LNCAP (cell line): ENCODE measurements around the gene TELO2.

Experiments used
- TF ChIP-seq, protein P1 (sequence below): fragments of 450-650 bp; IDR thresholded peaks from 2 replicates; pipeline ENCODE4 v1.5.1; 2017; ENCODE audit warnings: mild to moderate bottlenecking

The TELO2 gene

DNA sequence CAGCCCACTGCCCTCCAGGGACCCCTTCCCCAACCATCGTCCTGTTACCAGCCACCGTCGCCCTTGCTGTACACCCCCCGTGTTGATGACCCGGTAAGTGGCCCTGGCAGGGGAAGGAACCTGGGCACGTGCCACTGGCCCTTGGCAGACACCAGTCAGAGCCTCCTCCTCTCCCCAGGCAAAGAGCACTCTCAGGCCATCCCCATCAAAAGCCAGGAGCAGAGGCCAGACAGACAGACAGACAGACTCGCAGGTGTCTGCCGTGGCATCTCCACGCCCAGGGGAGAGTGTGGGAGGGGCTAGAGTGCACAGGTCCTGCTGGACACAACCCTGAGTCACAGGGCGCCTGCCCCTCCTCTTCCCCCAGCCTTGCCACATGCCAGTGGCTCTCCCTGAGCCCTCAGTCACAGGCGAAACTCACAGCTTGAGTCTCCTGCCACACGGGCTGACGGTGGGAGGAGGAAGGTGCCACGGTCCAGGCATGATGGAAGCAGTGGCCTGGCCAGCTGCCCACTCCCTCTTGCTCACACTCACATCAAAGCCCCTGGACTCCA is 26.1 kb upstream of the TELO2 start:
- TF ChIP-seq, protein P1, sequence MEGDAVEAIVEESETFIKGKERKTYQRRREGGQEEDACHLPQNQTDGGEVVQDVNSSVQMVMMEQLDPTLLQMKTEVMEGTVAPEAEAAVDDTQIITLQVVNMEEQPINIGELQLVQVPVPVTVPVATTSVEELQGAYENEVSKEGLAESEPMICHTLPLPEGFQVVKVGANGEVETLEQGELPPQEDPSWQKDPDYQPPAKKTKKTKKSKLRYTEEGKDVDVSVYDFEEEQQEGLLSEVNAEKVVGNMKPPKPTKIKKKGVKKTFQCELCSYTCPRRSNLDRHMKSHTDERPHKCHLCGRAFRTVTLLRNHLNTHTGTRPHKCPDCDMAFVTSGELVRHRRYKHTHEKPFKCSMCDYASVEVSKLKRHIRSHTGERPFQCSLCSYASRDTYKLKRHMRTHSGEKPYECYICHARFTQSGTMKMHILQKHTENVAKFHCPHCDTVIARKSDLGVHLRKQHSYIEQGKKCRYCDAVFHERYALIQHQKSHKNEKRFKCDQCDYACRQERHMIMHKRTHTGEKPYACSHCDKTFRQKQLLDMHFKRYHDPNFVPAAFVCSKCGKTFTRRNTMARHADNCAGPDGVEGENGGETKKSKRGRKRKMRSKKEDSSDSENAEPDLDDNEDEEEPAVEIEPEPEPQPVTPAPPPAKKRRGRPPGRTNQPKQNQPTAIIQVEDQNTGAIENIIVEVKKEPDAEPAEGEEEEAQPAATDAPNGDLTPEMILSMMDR: no peak

DNA sequence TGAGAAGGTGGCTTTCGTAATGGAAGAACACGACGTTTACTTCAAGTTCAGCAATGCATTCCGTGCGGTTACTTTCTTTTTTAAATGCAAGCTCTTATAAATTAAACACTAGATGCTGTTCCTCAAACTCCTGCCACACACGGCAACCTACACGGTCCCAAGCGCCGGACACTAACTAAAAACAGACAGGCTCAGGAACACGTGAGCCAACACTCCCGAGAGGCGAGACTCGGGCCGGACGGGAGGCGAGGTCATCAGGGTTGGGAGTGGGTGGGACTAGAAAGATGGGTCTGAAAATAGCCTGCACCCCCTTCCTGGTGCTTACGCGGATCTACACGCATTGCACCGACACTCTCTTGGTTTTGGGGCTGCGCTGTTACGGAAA is 24.7 kb upstream of the TELO2 start:
- TF ChIP-seq, protein P1: no peak

DNA sequence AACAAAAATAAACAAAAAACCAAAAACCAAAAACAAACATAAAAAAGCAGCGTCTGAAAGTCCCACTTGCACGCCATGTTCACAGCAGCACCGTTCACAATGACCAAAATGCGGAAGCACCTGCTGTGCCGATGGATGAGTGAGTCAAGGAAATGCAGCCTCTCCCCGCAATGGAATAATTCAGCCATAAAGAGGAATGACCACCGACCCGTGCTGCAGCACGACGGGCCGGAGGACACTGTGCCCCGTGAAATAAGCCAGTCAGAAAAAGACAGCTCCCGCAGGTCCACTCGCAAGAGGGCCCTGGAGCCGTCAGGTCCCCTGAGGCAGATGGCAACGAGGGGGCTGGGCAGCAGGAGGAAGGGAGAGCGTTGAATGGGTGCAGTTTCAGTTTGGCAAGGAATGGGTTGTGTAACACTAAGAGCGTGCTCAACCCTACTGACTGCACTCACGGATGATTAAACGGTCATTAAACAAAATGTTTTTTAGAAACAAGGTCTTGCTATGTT is 23.4 kb upstream of the TELO2 start:
- TF ChIP-seq, protein P1: no peak

DNA sequence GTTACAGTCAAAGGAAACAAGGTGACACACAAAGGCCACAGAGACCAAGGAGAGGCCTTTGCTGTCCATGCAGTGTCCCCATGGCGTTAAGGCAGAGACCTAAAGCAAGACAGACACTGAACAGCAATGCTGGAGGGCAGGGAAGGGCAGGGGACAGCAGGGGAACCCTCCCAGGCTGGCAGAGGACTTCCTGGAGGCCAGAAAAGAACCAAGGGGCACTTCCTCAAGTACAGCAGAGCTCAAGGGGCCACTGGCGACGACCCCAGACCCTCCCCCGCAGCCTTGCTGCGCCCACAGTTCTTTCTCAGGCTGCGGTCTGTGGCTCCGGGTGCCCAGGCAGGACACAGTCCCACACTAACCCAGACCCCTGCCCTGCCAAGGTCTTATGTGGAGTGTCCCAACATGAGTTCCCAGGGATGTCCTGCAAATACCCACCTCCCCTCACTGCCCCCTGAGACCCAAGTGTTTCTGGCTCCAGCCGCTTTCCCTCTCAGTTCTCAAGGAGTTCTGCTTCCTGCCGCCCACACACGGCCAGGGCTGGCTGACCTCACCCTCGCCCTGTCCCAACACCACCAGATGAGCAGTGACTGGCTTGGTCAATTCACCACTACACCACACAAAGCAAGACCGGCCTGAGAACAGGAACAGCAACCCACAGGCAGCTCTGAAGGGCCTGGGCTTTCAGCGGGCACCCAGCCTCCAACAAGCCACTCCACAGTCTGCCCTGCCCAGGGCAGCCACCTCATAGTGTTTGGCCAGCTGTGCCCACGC is 22.5 kb upstream of the TELO2 start:
- TF ChIP-seq, protein P1: no peak

DNA sequence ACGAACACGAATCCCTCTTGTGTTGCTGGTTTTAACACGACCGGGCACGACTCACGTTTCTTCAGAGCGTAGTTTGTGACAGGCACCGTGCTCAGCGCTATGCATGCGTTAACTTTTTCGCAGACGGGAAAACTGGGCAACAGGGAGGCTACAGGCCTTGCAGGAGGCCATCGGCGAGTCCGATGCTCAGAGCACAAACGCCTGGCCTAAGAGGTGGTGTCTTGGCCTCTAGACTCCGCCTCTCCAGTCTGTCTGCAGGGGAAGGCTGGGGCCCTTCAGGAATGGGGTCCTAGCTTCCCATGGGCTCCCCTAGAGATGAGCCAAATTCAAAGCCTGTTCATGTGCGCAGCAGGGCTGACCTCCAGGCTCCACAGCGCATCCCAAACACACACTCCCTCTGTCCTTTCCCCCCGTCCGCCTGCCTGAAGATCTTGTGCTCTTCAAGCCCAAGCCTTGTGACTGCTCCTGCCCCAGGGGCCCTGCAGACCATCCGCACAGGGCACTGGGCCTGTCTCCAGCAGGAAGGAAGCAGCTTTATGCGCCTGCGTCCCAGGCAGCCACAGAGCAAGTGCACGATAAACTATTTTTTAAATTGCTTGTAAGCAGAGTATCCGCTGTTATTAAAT is 21.5 kb upstream of the TELO2 start:
- TF ChIP-seq, protein P1: no peak

DNA sequence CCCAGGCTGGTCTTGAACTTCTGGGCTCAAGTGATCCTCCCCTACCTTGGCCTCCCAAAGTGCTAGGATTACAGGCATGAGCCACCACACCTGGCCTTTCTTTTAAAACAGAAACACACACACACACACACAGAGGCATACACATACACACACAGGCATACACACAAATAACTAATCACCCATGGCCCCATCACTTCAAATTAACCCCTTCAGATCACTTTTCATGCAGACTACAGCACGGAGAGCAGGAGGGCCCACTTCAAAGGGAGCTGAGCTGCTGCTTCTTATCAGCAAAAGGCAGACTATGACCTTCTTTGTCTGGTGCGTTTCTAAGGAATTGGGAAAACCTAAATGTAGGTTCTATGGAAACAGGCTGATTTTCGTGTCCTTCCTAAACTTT is 20.2 kb upstream of the TELO2 start:
- TF ChIP-seq, protein P1: no peak

DNA sequence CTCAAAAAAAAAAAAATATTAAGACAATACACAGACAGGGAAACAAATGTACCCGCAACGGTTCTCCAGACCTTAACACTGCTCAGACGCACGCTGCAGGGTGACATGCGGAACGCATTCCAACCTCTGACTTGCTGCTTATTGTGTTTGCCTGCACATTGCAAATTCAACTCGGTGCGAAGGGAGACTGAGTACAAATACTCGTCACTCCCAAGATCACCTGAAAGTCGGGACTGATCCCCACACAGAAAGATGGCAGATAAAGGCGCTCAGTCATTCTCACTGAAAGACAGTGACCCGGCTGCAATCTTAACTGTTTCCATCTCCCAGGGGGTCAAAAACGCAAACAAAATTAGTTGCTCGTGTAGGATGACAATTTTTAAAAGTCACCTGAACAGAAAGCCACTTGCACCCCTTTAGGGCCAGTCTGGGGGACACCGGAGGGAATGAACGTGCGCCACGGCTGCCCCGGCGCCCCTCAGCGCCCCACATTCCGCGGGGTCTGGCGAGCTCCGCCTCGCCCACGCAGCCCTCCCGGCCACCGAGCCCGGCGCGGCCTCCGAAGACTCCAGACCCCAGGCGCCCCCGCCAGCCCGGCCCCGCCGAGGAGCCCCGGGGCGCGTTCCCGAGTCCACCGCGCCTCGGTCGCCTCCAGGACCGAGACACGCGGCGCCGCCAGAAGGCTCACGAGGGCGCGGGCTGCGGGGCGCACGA is 18.9 kb upstream of the TELO2 start:
- TF ChIP-seq, protein P1: no peak
